Measurements from ENCODE around the gene CENPC.

The CENPC gene

GRCh38 chr4:67550857-67551256, 5.6 kb upstream of the CENPC start:
- no peak for DNase-seq (ENCODE audit: low read depth)
- no peak overlapping the region for H3K4me3 ChIP-seq (ENCODE audit: low read depth, low read length)
- TF ChIP-seq CTCF (IDR thresholded peaks at IDR 0.05; ENCODE audit: low read depth, low read length, missing control alignments): no peak

- TF ChIP-seq CTCF (IDR thresholded peaks at IDR 0.05; ENCODE audit: low read depth, low read length, missing control alignments): no peak
- peak overlapping the region; percentile 52 for H3K4me3 ChIP-seq (ENCODE audit: low read depth, low read length)
- no peak for DNase-seq (ENCODE audit: low read depth)
Measured at GRCh38 chr4:67550451-67550850, 5.1 kb upstream of the CENPC start.

- peak; percentile 44 for TF ChIP-seq CTCF (IDR thresholded peaks at IDR 0.05; ENCODE audit: low read depth, low read length, missing control alignments)
- no peak overlapping the region for H3K4me3 ChIP-seq (ENCODE audit: low read depth, low read length)
- no peak for DNase-seq (ENCODE audit: low read depth)
Measured at GRCh38 chr4:67549123-67549522, 3.8 kb upstream of the CENPC start.

- TF ChIP-seq CTCF (IDR thresholded peaks at IDR 0.05; ENCODE audit: low read depth, low read length, missing control alignments): no peak
- H3K4me3 ChIP-seq (ENCODE audit: low read depth, low read length): no peak overlapping the region
- no peak for DNase-seq (ENCODE audit: low read depth)
Measured at GRCh38 chr4:67546971-67547370, 1.7 kb upstream of the CENPC start.

GRCh38 chr4:67546004-67546356, 677 bp upstream of the CENPC start:
- H3K4me3 ChIP-seq (ENCODE audit: low read depth, low read length): peak overlapping the region; percentile 81; the same call in 1 of the 2 replicates

GRCh38 chr4:67542076-67542475, 3.2 kb downstream of the CENPC start:
- H3K4me3 ChIP-seq (ENCODE audit: low read depth, low read length): no peak overlapping the region
- no peak for TF ChIP-seq CTCF (IDR thresholded peaks at IDR 0.05; ENCODE audit: low read depth, low read length, missing control alignments)
- DNase-seq (ENCODE audit: low read depth): no peak

More at GRCh38 chr4:67546004-67546356, 677 bp upstream of the CENPC start:
- no peak for DNase-seq (ENCODE audit: low read depth)
- no peak for TF ChIP-seq CTCF (IDR thresholded peaks at IDR 0.05; ENCODE audit: low read depth, low read length, missing control alignments)

- no peak for TF ChIP-seq CTCF (IDR thresholded peaks at IDR 0.05; ENCODE audit: low read depth, low read length, missing control alignments)
- H3K4me3 ChIP-seq (ENCODE audit: low read depth, low read length): no peak overlapping the region
- DNase-seq (ENCODE audit: low read depth): no peak
Measured at GRCh38 chr4:67539830-67540229, 5.5 kb downstream of the CENPC start.
